Neural progenitor cell (in vitro differentiated cells): ENCODE results near the gene CST9. TPM values are rescaled to one million over a fixed set of nuclear protein-coding genes. Genes with fewer than 3 reads are reported as not detected.

Experiments
- DNase-seq: peaks from one replicate; pipeline ENCODE4 v3.0.0-alpha.2; 2016; ENCODE audit warnings: low spot score
- H2AFZ ChIP-seq: fragments of 200-600 bp; sonication (generic); replicated peaks from 2 replicates; pipeline ENCODE4 v1.6.1; 2016; ENCODE audit warnings: antibody characterized with exemption
- H3F3A ChIP-seq: fragments of 200-600 bp; sonication (generic); 2 replicates; pipeline ENCODE4 v1.6.1; 2016; ENCODE audit warnings: antibody characterized with exemption, low read depth
- H3K27ac ChIP-seq: fragments of 200-600 bp; sonication (generic); 2 replicates; pipeline ENCODE4 v1.5.1; 2016; ENCODE audit warnings: mild to moderate bottlenecking
- H3K27me3 ChIP-seq: fragments of 200-600 bp; sonication (generic); 2 replicates; pipeline ENCODE4 v1.6.1; 2016; ENCODE audit warnings: mild to moderate bottlenecking, moderate library complexity
- H3K36me3 ChIP-seq: fragments of 200-600 bp; sonication (generic); 2 replicates; pipeline ENCODE4 v1.5.1; 2016
- H3K4me1 ChIP-seq: fragments of 200-600 bp; sonication (generic); 2 replicates; pipeline ENCODE4 v1.6.1; 2016; ENCODE audit warnings: mixed run types
- H3K4me2 ChIP-seq: fragments of 200-600 bp; sonication (generic); 2 replicates; pipeline ENCODE4 v1.6.1; 2016
- H3K4me3 ChIP-seq: fragments of 200-600 bp; sonication (generic); 2 replicates; pipeline ENCODE4 v1.5.1; 2016
- H3K79me2 ChIP-seq: fragments of 200-600 bp; sonication (generic); 2 replicates; pipeline ENCODE4 v1.6.1; 2016; ENCODE audit warnings: low read depth
- H3K9ac ChIP-seq: fragments of 200-600 bp; sonication (generic); 2 replicates; pipeline ENCODE4 v1.6.1; 2016
- H3K9me3 ChIP-seq: fragments of 200-600 bp; sonication (generic); 2 replicates; pipeline ENCODE4 v1.5.1; 2016; ENCODE audit warnings: low read depth
- H4K20me1 ChIP-seq: fragments of 200-600 bp; sonication (generic); 2 replicates; pipeline ENCODE4 v1.6.1; 2016; ENCODE audit warnings: low read depth
- H3K27ac Mint-ChIP-seq: 3 replicates; pipeline ENCODE4 v1.8.0; 2021; ENCODE audit warnings: mixed read lengths
- H3K27me3 Mint-ChIP-seq: 2 replicates; pipeline ENCODE4 v1.8.0; 2022; ENCODE audit warnings: low read depth, mild to moderate bottlenecking, inconsistent platforms, moderate library complexity, mixed read lengths; ENCODE audit not compliant: insufficient read depth
- H3K36me3 Mint-ChIP-seq: 3 replicates; pipeline ENCODE4 v1.8.0; 2021; ENCODE audit warnings: mixed read lengths
- H3K4me1 Mint-ChIP-seq: 3 replicates; pipeline ENCODE4 v1.8.0; 2021; ENCODE audit warnings: mixed read lengths
- H3K4me3 Mint-ChIP-seq: 3 replicates; pipeline ENCODE4 v1.8.0; 2021; ENCODE audit warnings: mild to moderate bottlenecking, moderate library complexity, mixed read lengths
- H3K9me3 Mint-ChIP-seq: 3 replicates; pipeline ENCODE4 v1.8.0; 2020; ENCODE audit warnings: mixed read lengths
- EZH2 ChIP-seq: fragments of 200-600 bp; sonication (generic); IDR thresholded peaks from 2 replicates; pipeline ENCODE4 v1.6.1; 2017; ENCODE audit warnings: antibody characterized with exemption, mild to moderate bottlenecking, moderate library complexity
- EZH2phosphoT487 ChIP-seq: fragments of 200-600 bp; sonication (generic); IDR thresholded peaks from 2 replicates; pipeline ENCODE4 v1.6.1; 2017; ENCODE audit warnings: antibody characterized with exemption
- total RNA-seq: library from RNA; depleted of rRNA; stranded (reverse); fragments of >200 nt; gene quantifications from 2 replicates; pipeline ENCODE4 v1.2.3, GENCODE V29; 2015; ENCODE audit warnings: low replicate concordance
- TF ChIP-seq, protein P1 (sequence below): fragments of 200-600 bp; sonication (generic); IDR thresholded peaks from 2 replicates; pipeline ENCODE4 v1.5.1; 2017; ENCODE audit warnings: antibody characterized with exemption, mild to moderate bottlenecking

The CST9 gene
- total RNA-seq, 1 donor from 2014 or later, result not detected

GRCh38 chr20:23596579-23597250, 9.0 kb downstream of the CST9 start:
- H3K4me1 Mint-ChIP-seq, result no peaks in the 10 kb centered on the region
- no peaks in the 10 kb centered on the region for H3K9me3 Mint-ChIP-seq
- Histone ChIP-seq H3K27ac (no peak overlapping the region), H3F3A (no peaks in the 10 kb centered on the region), H3K36me3 (no peaks in the 10 kb centered on the region), H3K4me3 (no peak overlapping the region), H2AFZ (no peak overlapping the region), H3K27me3 (no peaks in the 10 kb centered on the region), H3K79me2 (no peaks in the 10 kb centered on the region), H4K20me1 (no peaks in the 10 kb centered on the region), H3K9ac (no peak overlapping the region), H3K4me2 (no peak overlapping the region), H3K9me3 (no peaks in the 10 kb centered on the region), H3K4me1 (peaks cover 4% of the 10 kb centered on the region)
- no peaks in the 10 kb centered on the region for H3K27me3 Mint-ChIP-seq
- TF ChIP-seq, protein P1, sequence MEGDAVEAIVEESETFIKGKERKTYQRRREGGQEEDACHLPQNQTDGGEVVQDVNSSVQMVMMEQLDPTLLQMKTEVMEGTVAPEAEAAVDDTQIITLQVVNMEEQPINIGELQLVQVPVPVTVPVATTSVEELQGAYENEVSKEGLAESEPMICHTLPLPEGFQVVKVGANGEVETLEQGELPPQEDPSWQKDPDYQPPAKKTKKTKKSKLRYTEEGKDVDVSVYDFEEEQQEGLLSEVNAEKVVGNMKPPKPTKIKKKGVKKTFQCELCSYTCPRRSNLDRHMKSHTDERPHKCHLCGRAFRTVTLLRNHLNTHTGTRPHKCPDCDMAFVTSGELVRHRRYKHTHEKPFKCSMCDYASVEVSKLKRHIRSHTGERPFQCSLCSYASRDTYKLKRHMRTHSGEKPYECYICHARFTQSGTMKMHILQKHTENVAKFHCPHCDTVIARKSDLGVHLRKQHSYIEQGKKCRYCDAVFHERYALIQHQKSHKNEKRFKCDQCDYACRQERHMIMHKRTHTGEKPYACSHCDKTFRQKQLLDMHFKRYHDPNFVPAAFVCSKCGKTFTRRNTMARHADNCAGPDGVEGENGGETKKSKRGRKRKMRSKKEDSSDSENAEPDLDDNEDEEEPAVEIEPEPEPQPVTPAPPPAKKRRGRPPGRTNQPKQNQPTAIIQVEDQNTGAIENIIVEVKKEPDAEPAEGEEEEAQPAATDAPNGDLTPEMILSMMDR, result no peak
- no peak for TF ChIP-seq EZH2phosphoT487
- TF ChIP-seq EZH2, result no peak
- H3K4me3 Mint-ChIP-seq, result no peak overlapping the region
- H3K27ac Mint-ChIP-seq, result no peak overlapping the region
- no peak for DNase-seq
- H3K36me3 Mint-ChIP-seq, result no peaks in the 10 kb centered on the region

DNA sequence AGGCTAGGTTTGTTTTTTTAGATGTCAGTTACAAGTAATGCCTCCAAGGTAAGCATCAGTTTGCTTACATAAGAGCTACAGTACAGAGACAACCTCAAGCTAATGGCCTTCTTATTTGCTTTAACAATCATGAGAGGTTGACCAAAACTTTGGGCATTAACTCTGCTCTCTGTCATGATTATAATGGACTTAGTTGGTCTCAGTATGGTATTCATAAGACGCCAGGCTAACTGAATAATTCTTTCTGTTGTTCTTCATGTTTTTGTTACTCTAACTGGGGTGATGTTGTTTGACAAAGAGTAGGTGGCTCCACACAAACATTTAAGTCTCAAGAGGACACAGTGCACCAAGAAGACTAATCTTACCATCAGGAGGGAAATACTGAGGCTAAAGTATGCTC, 9.8 kb downstream of the CST9 start:
- no peak overlapping the region for H3K4me3 Mint-ChIP-seq
- Histone ChIP-seq H3K4me3 (no peak overlapping the region), H3K27ac (no peak overlapping the region), H3K4me2 (no peak overlapping the region), H3K9me3 (no peaks in the 10 kb centered on the region), H3K36me3 (no peaks in the 10 kb centered on the region), H2AFZ (no peak overlapping the region), H3K27me3 (no peaks in the 10 kb centered on the region), H3K79me2 (no peaks in the 10 kb centered on the region), H3K4me1 (peaks cover 4% of the 10 kb centered on the region), H3K9ac (no peak overlapping the region), H3F3A (no peaks in the 10 kb centered on the region), H4K20me1 (no peaks in the 10 kb centered on the region)
- H3K27ac Mint-ChIP-seq, result no peak overlapping the region
- H3K9me3 Mint-ChIP-seq, result no peaks in the 10 kb centered on the region
- H3K27me3 Mint-ChIP-seq, result no peaks in the 10 kb centered on the region
- TF ChIP-seq, protein P1, result no peak
- no peak for TF ChIP-seq EZH2
- TF ChIP-seq EZH2phosphoT487, result no peak
- H3K4me1 Mint-ChIP-seq, result no peaks in the 10 kb centered on the region
- H3K36me3 Mint-ChIP-seq, result no peaks in the 10 kb centered on the region
- no peak for DNase-seq

GRCh38 chr20:23588434-23589403, 17.0 kb downstream of the CST9 start:
- Mint-ChIP-seq H3K36me3 (no peaks in the 10 kb centered on the region), H3K9me3 (peaks cover 6% of the 10 kb centered on the region), H3K27me3 (peaks cover 11% of the 10 kb centered on the region), H3K27ac (peak overlapping the region; percentile 50), H3K4me3 (no peak overlapping the region), H3K4me1 (peaks cover 6% of the 10 kb centered on the region)
- Histone ChIP-seq H3K4me1 (no peaks in the 10 kb centered on the region), H3F3A (no peaks in the 10 kb centered on the region), H3K36me3 (no peaks in the 10 kb centered on the region), H3K4me2 (no peak overlapping the region), H3K27me3 (no peaks in the 10 kb centered on the region), H4K20me1 (no peaks in the 10 kb centered on the region), H3K9me3 (no peaks in the 10 kb centered on the region), H2AFZ (peak overlapping the region; percentile 40), H3K9ac (no peak overlapping the region), H3K4me3 (no peak overlapping the region), H3K27ac (no peak overlapping the region), H3K79me2 (no peaks in the 10 kb centered on the region)
- TF ChIP-seq EZH2phosphoT487 (no peak), EZH2 (no peak)
- TF ChIP-seq, protein P1, result no peak
- no peak for DNase-seq
